Activated CD8-positive, alpha-beta memory T cell treated with anti-CD3 and anti-CD28 coated beads for 1 hour (primary cell): ENCODE results near the gene GPC6.
"Not testable (repeated sequence)": the region's sequence is repeated elsewhere in the genome, so short reads cannot be mapped to it uniquely, and the experiment has no call there.

ENCODE experiments used
- DNase-seq, 2 donors: peaks; one replicate each; pipeline ENCODE4 v3.0.0-alpha.2; 2020; ENCODE audit warnings: low read depth in 1 of 2; ENCODE audit errors: extremely low read depth in 1 of 2

The GPC6 gene

GRCh38 chr13:94329277-94329676, 1102.7 kb downstream of the GPC6 start:
- DNase-seq = no peak

GRCh38 chr13:94329754-94330551, 1103.3 kb downstream of the GPC6 start:
- no peak for DNase-seq

DNA sequence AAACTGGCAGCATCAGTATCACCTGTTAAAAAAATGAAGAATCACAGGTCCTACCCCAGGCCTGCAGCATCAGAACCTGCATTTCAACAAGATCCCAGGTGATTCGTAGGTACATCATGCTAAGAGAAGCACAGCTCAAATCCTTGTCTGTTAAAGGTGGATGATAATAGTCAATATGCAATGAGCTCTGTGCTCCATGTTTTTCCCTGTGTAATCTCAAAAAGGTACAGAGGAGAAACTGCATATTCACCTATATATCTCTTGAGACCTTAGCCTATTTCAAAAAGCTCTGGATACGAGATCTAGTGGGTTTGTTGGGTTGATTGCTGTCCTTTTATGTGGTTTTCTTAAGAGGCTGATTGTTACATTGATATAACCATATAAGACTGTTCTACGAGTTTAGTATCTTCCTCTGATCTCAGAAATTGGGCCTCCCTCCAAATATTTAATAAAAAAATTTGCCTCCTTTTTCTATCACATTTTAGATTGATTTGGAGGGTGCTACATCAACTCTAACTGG, 1104.0 kb downstream of the GPC6 start:
- DNase-seq = no peak

DNA sequence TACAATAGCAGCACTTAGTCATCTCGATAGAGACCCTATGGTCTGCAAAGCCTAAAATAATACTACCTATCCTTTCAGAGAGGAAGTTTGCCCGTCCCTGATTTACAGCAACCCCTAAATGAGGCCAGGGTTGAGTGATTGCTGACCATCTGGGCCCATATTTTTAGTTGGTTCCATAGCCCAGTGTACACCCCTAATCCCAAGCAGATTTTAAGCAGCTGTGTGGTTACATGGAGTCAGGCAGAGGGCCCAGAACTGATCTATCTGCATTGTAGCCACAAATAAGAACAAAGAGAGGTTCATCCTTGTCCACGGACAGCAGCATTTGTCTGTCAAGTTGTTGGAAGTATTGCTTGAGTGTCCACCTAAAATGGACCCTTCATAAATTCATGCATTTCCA, 1104.7 kb downstream of the GPC6 start:
- no peak for DNase-seq

DNA sequence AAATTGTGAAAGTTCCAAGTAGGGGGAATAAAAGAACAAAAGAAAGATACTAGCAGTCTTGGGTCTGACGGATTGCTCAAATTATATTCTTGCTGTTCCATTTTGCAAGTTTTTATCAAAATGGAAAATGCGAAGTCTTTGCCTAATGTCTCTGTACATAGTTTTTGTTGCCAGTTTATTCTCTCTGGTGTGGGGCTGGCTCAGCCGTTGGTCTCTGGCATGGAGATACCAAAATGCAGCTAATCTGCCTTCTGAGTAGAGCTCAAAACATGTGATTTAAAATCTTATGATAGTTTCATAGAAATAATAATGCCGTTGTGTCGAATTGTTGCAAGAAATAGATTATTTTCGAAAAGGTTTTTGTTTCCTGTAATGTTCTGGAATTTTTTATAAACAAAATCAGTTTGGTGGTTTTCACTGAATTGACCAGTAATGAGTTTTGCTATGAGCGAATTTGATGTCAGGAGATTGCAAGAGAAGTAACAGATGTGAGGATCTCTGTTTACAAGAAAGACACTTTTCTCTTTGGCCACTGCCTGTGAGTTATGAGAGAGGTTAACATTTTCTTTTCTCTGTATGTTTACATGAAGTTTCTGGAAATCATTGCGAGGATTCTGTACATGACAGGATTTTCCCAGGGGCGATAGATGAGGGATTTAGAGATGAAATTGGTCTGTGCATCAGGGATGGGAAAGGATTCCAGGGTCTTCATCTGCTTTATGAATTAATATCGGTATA, 1105.9 kb downstream of the GPC6 start:
- no peak for DNase-seq

- no peak for DNase-seq
These were observed 1106.7 kb downstream of the GPC6 start for GRCh38 chr13:94333131-94333820.

DNA sequence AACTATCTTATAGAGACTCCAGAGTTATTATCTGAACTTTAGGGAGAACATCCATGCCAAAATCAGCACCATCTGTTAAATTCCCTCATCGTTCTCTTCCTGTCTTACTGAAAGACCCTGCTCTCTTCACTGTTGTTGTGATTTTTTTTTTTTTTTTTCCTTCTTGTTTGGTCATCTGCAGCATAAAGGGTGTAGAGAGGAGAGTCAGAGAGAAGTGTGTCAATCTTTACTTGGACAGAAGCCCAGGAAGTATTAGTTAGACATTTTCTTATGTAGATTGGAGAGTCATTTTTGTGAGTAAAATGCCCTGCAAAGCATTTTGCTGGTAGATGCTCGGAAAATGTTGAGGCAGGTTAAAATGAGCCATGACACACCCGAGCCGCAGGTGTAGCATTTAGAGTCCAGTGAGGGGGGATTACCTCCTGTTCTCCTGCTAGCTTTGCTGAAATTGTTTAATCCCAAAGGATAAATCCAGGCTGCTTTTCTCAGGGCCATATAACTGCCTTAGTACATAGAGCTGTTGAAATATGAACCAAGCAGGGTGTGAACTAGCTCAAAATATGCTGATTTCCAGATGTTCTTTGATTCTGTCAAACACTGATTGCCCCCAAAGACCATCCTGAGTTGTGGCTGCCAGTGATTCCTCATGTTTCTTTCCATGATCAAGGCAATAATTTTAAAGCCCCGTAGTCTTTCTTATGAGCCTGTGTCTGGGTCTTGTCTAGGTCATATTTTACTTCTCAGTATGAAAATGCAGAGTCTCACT, 1109.3 kb downstream of the GPC6 start:
- no peak for DNase-seq

DNA sequence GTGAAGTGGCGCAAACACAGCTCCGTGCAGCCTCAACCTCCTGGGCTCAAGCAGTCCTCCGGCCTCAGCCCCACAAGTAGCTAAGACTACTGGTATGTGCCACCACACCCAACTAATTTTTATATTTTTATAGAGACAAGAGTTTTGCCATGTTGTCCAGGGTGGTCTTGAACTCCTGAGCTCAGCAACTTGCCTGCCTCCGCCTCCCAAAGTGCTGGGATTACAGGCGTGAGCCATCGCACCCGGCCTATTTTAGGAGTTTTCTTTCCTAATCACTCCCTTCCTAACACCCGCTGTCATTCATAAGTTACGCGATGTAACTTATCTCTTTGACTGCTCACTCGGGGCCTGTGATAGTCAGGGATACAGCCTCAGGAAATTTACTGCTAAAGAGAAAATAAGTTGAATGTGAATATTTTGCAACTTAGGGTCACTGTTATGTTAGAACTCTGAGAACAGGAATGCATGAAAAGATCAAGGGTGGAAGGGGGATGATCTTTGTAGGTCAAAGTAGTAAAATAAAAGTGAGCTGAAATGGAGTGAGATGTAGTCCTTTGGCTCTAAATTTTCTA, 1112.6 kb downstream of the GPC6 start:
- no peak for DNase-seq

DNA sequence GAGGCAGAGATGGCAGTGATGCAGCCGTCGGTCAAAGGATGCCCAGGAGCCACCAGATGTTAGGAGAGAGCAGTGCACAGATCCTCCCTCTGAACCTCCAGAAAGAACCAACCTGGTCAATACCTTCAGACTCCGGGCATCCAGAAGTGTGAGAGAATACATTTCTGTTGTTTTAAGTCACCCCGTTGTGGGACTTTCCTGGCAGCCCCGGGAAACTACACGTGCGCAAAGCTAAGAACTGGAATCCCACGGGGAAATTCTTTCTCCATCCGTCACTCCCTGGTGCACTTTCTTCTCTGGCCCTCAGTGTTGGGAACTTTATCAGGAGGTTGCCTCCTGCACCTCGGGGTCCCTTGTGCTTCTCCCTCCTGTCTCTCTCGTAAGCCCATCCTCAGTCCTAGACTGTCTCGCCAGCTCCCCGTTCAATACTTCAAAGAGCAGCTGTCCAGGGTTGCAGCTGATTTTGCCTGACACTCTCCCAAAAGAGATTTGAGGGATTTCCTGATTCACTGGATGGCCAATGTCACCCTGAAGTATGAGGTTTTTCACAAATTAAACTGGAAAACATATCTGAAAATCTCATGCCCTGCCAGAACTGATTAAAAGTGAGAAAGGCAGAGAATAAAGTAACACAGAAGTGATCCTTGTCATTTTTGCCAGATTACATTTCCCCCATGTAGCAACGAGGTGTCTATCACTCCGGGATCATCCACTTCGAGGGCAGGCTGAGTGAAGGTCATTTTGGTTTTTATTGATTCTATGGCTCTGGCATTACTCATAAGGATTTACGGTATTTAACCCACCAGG, 1116.0 kb downstream of the GPC6 start:
- DNase-seq = no peak

- DNase-seq = no peak
These were observed 1116.6 kb downstream of the GPC6 start for GRCh38 chr13:94343243-94343585.

- DNase-seq = not testable (repeated sequence)
These were observed 1117.1 kb downstream of the GPC6 start for GRCh38 chr13:94343687-94344086.

GRCh38 chr13:94344126-94344818, 1117.7 kb downstream of the GPC6 start:
- DNase-seq = no peak

DNA sequence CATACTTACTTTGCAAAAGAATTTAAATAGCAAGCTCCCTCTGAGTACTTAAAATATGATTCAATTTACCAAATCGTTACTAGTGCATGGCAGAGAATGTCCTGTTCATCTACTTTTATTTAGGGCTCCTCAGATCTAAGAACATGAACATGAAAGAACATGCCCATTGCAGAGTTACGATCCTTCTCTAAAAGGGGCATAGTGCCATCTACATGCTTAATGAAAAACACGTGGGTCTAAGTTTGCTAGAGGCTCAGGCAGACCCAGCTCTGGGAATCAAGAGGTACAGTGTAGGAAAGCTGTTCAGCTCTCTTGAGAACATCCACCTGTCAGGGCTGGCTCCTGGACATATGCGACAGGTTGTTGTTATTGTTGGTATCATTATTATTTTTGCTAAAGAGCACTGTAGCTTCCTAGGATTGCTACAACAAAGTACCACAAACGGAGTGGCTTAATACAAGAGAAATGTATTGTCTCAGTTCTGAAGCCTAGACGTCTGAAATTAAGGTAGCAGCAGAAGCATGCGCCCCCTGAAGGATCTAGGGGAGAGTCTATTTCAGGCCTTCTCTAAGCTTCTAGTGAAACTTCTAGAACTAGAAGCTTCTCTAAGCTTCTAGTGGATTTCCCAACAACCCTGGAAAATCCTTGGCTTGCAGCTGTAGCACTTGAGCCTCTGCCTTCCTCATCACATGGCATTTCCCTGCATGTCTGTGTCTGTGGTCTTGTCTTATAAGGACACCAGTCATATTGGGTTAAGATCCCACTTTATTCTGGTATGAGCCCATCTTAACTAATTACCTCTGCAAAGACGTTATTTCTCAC, 1119.0 kb downstream of the GPC6 start:
- DNase-seq = no peak

DNA sequence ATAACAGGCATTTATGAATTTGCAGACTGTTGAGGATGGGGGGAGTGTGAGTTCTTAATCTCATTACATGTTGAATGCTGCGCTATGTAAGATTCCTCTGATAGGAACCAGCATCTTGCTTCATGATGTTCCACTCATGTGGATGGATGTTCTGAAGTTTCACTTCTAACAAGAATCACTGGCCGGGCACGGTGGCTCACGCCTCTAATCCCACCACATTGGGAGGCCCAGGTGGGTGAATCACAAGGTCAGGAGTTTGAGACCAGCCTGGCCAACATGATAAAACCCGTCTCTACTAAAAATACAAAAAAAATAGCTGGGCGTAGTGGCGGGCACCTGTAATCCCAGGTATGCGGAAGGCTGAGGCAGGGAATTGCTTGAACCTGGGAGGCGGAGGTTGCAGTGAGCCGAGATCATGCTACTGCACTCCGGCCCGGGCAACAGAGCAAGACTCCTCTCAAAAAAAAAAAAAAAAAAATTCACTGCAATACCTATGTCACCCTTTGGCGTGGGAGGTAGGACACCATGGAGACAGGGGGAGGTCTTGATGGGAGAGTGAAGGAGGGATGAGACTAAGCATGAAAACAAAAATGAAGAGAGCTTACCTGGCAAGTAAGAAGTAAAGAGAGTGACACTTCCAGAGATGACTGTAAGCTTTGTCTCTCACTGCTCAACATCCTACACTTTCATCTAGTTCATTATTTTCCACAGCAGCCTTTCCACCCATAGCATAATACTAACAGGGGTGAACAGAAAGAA, 1119.8 kb downstream of the GPC6 start:
- no peak for DNase-seq

GRCh38 chr13:94351292-94351990, 1124.8 kb downstream of the GPC6 start:
- DNase-seq = no peak

- DNase-seq = no peak
These were observed 1125.5 kb downstream of the GPC6 start for GRCh38 chr13:94352057-94352456.

DNA sequence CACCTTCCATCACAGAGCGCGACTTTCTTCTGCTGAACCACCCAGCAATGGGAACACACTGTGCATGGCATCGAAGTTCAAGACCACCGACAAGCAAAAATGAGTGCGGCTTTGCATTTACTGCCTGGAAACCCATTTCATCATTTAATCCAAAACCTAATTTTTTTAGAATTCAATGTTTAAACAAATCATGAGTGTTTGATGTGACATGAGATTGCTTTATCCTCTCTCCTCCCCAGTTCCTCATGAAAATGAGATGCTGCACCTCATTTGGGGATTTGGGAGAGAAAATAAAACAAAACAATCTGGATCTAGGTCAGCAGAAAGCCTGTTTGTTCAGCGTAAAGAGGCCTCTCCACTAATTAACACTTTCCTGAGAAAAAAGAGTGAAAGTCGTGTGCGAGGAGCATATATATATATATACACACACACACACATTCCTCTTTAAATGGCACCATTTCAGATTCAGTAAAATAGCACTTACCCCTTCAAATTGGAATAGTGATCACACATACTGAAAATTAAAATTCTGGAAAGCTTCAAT, 1126.6 kb downstream of the GPC6 start:
- DNase-seq = no peak
